ENCODE data around the gene CGNL1.

CGNL1 gene

DNA sequence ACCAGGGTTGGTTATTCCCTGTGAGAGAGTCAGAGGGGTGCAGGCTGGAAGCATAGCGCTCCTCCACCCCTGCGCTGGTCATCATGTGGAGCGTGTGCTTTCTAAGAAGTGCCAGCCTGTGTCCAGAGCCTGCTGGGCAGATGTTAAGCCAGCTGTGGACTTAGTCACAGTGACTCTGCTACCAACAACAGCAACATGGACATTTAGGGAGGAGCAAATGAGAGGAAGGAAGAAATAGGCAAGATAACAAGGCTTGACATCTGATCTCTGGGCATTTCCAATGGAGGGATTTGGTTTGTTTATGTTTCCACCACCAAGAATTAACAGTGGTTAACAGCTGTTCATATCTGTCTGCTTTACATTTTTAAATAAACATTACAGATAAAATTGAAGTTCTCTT is 179.0 kb downstream of the CGNL1 start:
- Histone ChIP-seq H3K27ac (no peak overlapping the region), H3K4me2 (no peak overlapping the region), H3K79me2 (ENCODE audit: insufficient read depth, low read depth) (no peaks in the 10 kb centered on the region), H3K9ac (no peak overlapping the region), H3K4me3 (IDR thresholded peaks at IDR 0.05; ENCODE audit: insufficient read depth, low read depth, low read length) (no peak overlapping the region), H4K20me1 (ENCODE audit: insufficient read depth) (no peaks in the 10 kb centered on the region), H3K4me1 (ENCODE audit: low read depth, poor library complexity, severe bottlenecking) (no peaks in the 10 kb centered on the region), H2AFZ (ENCODE audit: low read depth) (no peak overlapping the region), H3K36me3 (ENCODE audit: insufficient read depth) (no peaks in the 10 kb centered on the region), H3K27me3 (ENCODE audit: insufficient read depth, low read depth) (no peaks in the 10 kb centered on the region)
- TF ChIP-seq, protein P1, sequence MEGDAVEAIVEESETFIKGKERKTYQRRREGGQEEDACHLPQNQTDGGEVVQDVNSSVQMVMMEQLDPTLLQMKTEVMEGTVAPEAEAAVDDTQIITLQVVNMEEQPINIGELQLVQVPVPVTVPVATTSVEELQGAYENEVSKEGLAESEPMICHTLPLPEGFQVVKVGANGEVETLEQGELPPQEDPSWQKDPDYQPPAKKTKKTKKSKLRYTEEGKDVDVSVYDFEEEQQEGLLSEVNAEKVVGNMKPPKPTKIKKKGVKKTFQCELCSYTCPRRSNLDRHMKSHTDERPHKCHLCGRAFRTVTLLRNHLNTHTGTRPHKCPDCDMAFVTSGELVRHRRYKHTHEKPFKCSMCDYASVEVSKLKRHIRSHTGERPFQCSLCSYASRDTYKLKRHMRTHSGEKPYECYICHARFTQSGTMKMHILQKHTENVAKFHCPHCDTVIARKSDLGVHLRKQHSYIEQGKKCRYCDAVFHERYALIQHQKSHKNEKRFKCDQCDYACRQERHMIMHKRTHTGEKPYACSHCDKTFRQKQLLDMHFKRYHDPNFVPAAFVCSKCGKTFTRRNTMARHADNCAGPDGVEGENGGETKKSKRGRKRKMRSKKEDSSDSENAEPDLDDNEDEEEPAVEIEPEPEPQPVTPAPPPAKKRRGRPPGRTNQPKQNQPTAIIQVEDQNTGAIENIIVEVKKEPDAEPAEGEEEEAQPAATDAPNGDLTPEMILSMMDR (conservative IDR thresholded peaks at IDR 0.05; ENCODE audit: low read depth, low read length) = no peak

GRCh38 chr15:57556040-57556439 is 179.7 kb downstream of the CGNL1 start:
- Histone ChIP-seq H3K27me3 (ENCODE audit: insufficient read depth, low read depth) (no peaks in the 10 kb centered on the region), H3K4me1 (ENCODE audit: low read depth, poor library complexity, severe bottlenecking) (no peaks in the 10 kb centered on the region), H2AFZ (ENCODE audit: low read depth) (no peak overlapping the region), H3K27ac (no peak overlapping the region), H3K4me3 (IDR thresholded peaks at IDR 0.05; ENCODE audit: insufficient read depth, low read depth, low read length) (no peak overlapping the region), H4K20me1 (ENCODE audit: insufficient read depth) (no peaks in the 10 kb centered on the region), H3K4me2 (no peak overlapping the region), H3K79me2 (ENCODE audit: insufficient read depth, low read depth) (no peaks in the 10 kb centered on the region), H3K36me3 (ENCODE audit: insufficient read depth) (no peaks in the 10 kb centered on the region), H3K9ac (no peak overlapping the region)
- TF ChIP-seq, protein P1 (conservative IDR thresholded peaks at IDR 0.05; ENCODE audit: low read depth, low read length) = no peak

DNA sequence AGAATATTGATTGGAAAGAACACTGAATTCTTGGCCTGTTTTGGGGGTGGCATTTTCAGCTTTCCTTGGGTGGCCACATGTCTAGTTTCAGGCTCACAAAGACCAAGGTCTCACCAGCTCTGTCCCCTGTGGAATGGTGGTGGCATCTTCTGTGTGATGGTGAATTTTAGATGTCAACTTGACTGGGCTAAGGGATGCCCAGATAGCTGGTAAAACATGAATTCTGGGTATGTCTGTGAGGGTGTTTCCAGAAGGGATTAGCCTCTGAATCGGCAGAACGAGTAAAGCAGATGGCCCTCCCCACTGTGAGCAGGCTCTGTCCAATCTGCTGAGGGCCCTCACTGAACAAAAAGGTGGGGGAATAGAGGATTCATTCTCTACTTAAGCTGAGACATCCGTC is 181.0 kb downstream of the CGNL1 start:
- H3K27me3 ChIP-seq (ENCODE audit: insufficient read depth, low read depth) = no peaks in the 10 kb centered on the region
- no peaks in the 10 kb centered on the region for H3K79me2 ChIP-seq (ENCODE audit: insufficient read depth, low read depth)
- no peak overlapping the region for H3K4me3 ChIP-seq (IDR thresholded peaks at IDR 0.05; ENCODE audit: insufficient read depth, low read depth, low read length)
- H3K9ac ChIP-seq = no peak overlapping the region
- TF ChIP-seq, protein P1 (conservative IDR thresholded peaks at IDR 0.05; ENCODE audit: low read depth, low read length) = no peak
- H2AFZ ChIP-seq (ENCODE audit: low read depth) = no peak overlapping the region
- H3K4me2 ChIP-seq = no peak overlapping the region
- H4K20me1 ChIP-seq (ENCODE audit: insufficient read depth) = no peaks in the 10 kb centered on the region
- no peaks in the 10 kb centered on the region for H3K36me3 ChIP-seq (ENCODE audit: insufficient read depth)
- no peaks in the 10 kb centered on the region for H3K4me1 ChIP-seq (ENCODE audit: low read depth, poor library complexity, severe bottlenecking)
- H3K27ac ChIP-seq = no peak overlapping the region

- no peaks in the 10 kb centered on the region for H3K27me3 ChIP-seq (ENCODE audit: insufficient read depth, low read depth)
- no peak overlapping the region for H3K9ac ChIP-seq
- no peaks in the 10 kb centered on the region for H4K20me1 ChIP-seq (ENCODE audit: insufficient read depth)
- H3K27ac ChIP-seq = no peak overlapping the region
- no peaks in the 10 kb centered on the region for H3K4me1 ChIP-seq (ENCODE audit: low read depth, poor library complexity, severe bottlenecking)
- no peak overlapping the region for H3K4me3 ChIP-seq (IDR thresholded peaks at IDR 0.05; ENCODE audit: insufficient read depth, low read depth, low read length)
- TF ChIP-seq, protein P1 (conservative IDR thresholded peaks at IDR 0.05; ENCODE audit: low read depth, low read length) = no peak
- no peak overlapping the region for H2AFZ ChIP-seq (ENCODE audit: low read depth)
- H3K79me2 ChIP-seq (ENCODE audit: insufficient read depth, low read depth) = no peaks in the 10 kb centered on the region
- H3K36me3 ChIP-seq (ENCODE audit: insufficient read depth) = no peaks in the 10 kb centered on the region
- no peak overlapping the region for H3K4me2 ChIP-seq
Measured at GRCh38 chr15:57557810-57558209, 181.5 kb downstream of the CGNL1 start.

Data from KMS-11 (cell line).